ENCODE data around the gene FAIM2.

DNA sequence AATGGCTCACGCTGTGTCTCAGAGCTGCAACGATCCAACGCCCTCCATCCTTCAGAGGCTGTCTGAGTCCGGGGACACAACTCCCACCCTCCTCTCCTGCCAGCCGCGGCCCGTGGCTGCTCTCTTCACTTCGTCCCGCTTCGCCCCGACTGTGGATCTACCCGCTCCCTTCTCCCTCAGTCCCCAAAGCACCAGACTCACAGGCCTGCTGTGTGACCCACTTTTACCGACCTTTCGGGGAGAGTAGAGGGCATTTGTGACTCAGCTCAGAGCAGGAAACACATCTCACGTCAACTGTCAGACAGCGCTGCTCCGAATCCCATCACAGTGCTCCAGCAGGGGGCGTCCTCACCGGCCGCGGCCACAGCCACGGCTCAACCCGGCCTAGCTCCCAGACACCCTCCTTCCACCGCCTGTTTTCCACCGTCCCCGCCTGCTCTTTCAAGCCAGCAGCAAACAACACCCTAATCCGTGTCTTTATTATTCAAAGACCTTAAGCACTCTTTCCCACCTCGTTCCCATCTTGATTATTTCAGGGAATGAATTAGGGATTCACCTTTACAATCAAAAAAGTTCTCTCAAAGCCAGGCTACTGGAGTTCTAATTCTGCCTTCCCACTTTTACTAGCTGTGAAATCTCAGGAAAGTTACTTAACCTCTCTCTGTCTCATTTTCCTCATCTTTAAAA is 41.8 kb upstream of the FAIM2 start:
- TF ChIP-seq, protein P1, sequence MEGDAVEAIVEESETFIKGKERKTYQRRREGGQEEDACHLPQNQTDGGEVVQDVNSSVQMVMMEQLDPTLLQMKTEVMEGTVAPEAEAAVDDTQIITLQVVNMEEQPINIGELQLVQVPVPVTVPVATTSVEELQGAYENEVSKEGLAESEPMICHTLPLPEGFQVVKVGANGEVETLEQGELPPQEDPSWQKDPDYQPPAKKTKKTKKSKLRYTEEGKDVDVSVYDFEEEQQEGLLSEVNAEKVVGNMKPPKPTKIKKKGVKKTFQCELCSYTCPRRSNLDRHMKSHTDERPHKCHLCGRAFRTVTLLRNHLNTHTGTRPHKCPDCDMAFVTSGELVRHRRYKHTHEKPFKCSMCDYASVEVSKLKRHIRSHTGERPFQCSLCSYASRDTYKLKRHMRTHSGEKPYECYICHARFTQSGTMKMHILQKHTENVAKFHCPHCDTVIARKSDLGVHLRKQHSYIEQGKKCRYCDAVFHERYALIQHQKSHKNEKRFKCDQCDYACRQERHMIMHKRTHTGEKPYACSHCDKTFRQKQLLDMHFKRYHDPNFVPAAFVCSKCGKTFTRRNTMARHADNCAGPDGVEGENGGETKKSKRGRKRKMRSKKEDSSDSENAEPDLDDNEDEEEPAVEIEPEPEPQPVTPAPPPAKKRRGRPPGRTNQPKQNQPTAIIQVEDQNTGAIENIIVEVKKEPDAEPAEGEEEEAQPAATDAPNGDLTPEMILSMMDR (IDR thresholded peaks at IDR 0.05): peak; percentile 86 to 98 (median 90)
- TF ChIP-seq POLR2A (IDR thresholded peaks at IDR 0.05): no peak

All from heart left ventricle (tissue), 13 donors.